HepG2 (cell line): ENCODE measurements around the gene BICDL2. TPM values are rescaled to one million over a fixed set of nuclear protein-coding genes. Genes with fewer than 3 reads are reported as not detected.

Experiments
- ATAC-seq: fragments of 200-7000 bp; cut with Tn5 transposase; 3 replicates; pipeline ENCODE4 v1.9.1; 2020; ENCODE audit warnings: mild to moderate bottlenecking, moderate library complexity
- BruUV-seq: library from RNA; stranded (reverse); fragments of 400-500 nt; replicated peaks from 2 replicates; lab custom pipeline; 2021; lab: Mats Ljungman, UMichigan
- CTCF ChIA-PET: fragments of 300-600 bp; formaldehyde crosslinking; extraction: SDS; loops from one replicate; lab custom pipeline; 2021; ENCODE audit warnings: low total read pairs, inconsistent platforms, low intra/inter-chr PET ratio; lab: Yijun Ruan, JAX
- POLR2A ChIA-PET: fragments of 350-600 bp; sonication (Branson Sonifier 250); formaldehyde crosslinking; loops from one replicate; lab custom pipeline; 2020; ENCODE audit warnings: antibody characterized with exemption, inconsistent platforms; lab: Yijun Ruan, JAX
- DNase-seq: peaks from one replicate; pipeline ENCODE4 v3.0.0-alpha.2; 2015; ENCODE audit warnings: low spot score
- FAIRE-seq: peaks from 3 replicates; lab custom pipeline; 2011; peaks lifted over from hg19 to GRCh38; lab: Jason Lieb, UNC
- H2AFZ ChIP-seq: one replicate; pipeline ENCODE4 v1.6.1; 2011; ENCODE audit warnings: low read length, inconsistent platforms
- H3K27ac ChIP-seq: fragments of 300-600 bp; 3 replicates; pipeline ENCODE4 v1.8.0; 2011; ENCODE audit warnings: mixed run types, mild to moderate bottlenecking, mixed read lengths, low read length, inconsistent platforms; ENCODE audit not compliant: insufficient read depth; ENCODE audit errors: extremely low read length
- H3K27me3 ChIP-seq, 2 experiments: fragments of 200-600 bp in 1 of 2; 2 replicates in 1 of 2; 3 replicates in 1 of 2; pipeline versions ENCODE4 v1.6.0 to v1.8.0; 2011; ENCODE audit warnings: low read length in 2 of 2, mild to moderate bottlenecking in 2 of 2, moderate library complexity in 2 of 2, inconsistent platforms in 1 of 2; ENCODE audit not compliant: insufficient read depth in 2 of 2, control insufficient read depth in 1 of 2
- H3K36me3 ChIP-seq, 2 experiments: fragments of 200-600 bp in 1 of 2; replicated peaks in 1 of 2; 2 replicates in 1 of 2; 3 replicates in 1 of 2; pipeline versions ENCODE4 v1.5.1 to v1.8.0; 2011; ENCODE audit warnings: low read length in 2 of 2, inconsistent platforms in 1 of 2; ENCODE audit not compliant: insufficient read depth in 2 of 2, control insufficient read depth in 1 of 2
- H3K4me1 ChIP-seq: 2 replicates; pipeline ENCODE4 v1.5.1; 2012; ENCODE audit warnings: low read length, inconsistent platforms; ENCODE audit not compliant: insufficient read depth
- H3K4me2 ChIP-seq: 2 replicates; pipeline ENCODE4 v1.6.0; 2011; ENCODE audit warnings: low read depth, low read length, inconsistent platforms
- H3K4me3 ChIP-seq, 3 experiments: fragments of 200-600 bp in 1 of 3; sonication (generic), shearing (Covaris generic) in 1 of 3; replicated peaks in 1 of 3; 2 replicates each; pipeline ENCODE4 v1.5.1; 2011 to 2016; ENCODE audit warnings: low read length in 3 of 3, inconsistent platforms in 2 of 3, low read depth in 2 of 3, mild to moderate bottlenecking in 2 of 3, control low read depth in 1 of 3, mixed read lengths in 1 of 3; ENCODE audit not compliant: insufficient read depth in 1 of 3
- H3K79me2 ChIP-seq: one replicate; pipeline ENCODE4 v1.6.1; 2011; ENCODE audit warnings: low read length, inconsistent platforms; ENCODE audit not compliant: insufficient read depth
- H3K9ac ChIP-seq: 2 replicates; pipeline ENCODE4 v1.6.0; 2011; ENCODE audit warnings: mild to moderate bottlenecking, low read depth, low read length, inconsistent platforms; ENCODE audit not compliant: insufficient read depth
- H3K9me3 ChIP-seq: 2 replicates; pipeline ENCODE4 v1.5.1; 2012; ENCODE audit warnings: mild to moderate bottlenecking, low read length
- H4K20me1 ChIP-seq: 2 replicates; pipeline ENCODE4 v1.6.0; 2011; ENCODE audit warnings: inconsistent platforms, mild to moderate bottlenecking, low read length, moderate library complexity; ENCODE audit not compliant: insufficient read depth
- AHR ChIP-seq: IDR thresholded peaks from 2 replicates; pipeline ENCODE4 v1.6.1; 2018; ENCODE audit warnings: missing genetic modification reagents, missing compliant biosample characterization
- KMT2B ChIP-seq: IDR thresholded peaks from 2 replicates; pipeline ENCODE4 v1.6.1; 2016; ENCODE audit warnings: missing genetic modification reagents, missing compliant biosample characterization
- SALL2 ChIP-seq: sonication (generic); formaldehyde crosslinking; IDR thresholded peaks from 2 replicates; pipeline ENCODE4 v1.8.1; 2023; ENCODE audit warnings: mild to moderate bottlenecking, missing genetic modification reagents, inconsistent platforms
- SIX4 ChIP-seq: sonication (generic); formaldehyde crosslinking; IDR thresholded peaks from 2 replicates; pipeline ENCODE4 v1.4.0; 2020; ENCODE audit warnings: missing genetic modification reagents
- TCF7 ChIP-seq: sonication (generic); IDR thresholded peaks from 2 replicates; pipeline ENCODE4 v1.6.1; 2016; ENCODE audit warnings: antibody characterized with exemption, low read depth
- ZNF572 ChIP-seq: sonication (generic); formaldehyde crosslinking; IDR thresholded peaks from 2 replicates; pipeline ENCODE4 v1.5.1; 2020; ENCODE audit warnings: mild to moderate bottlenecking, missing genetic modification reagents
- ZNF780A ChIP-seq: sonication (generic); formaldehyde crosslinking; IDR thresholded peaks from 2 replicates; pipeline ENCODE4 v1.8.0; 2022; ENCODE audit warnings: mild to moderate bottlenecking, missing genetic modification reagents, moderate library complexity
- WGBS: methylation state at CpG from one replicate; pipeline ENCODE4 v1.1.6; 2017; ENCODE audit warnings: low lambda C conversion rate; 5-methylcytosine and 5-hydroxymethylcytosine counted together
- in situ Hi-C: cut with HindIII; loops from 2 replicates; pipeline ENCODE4 v1.10.0; 2017; ENCODE audit warnings: low pct_unique_long_range_greater_than_20kb; ENCODE audit not compliant: extremely low pct_ligation_motif_present
- intact Hi-C: fragments of 100-400 bp; cut with micrococcal nuclease; formaldehyde crosslinking; loops from one replicate; pipeline ENCODE4 v1.10.0; 2022; ENCODE audit not compliant: unreplicated experiment
- polyA plus RNA-seq, 8 experiments: library from polyadenylated mRNA; depleted of rRNA in 3 of 8; stranded (reverse) in 7 of 8; unstranded in 1 of 8; fragments of >200 nt; fragmentation: Illumina TruSeq in 4 of 8; extraction: Trizol in 4 of 8; gene quantifications; 2 replicates each; pipeline versions ENCODE4 v1.2.1 to v1.2.3, GENCODE V29; 2011 to 2016; ENCODE audit warnings: low read depth in 4 of 8, missing spikeins in 1 of 8, mixed read lengths in 1 of 8; ENCODE audit not compliant: insufficient read depth in 1 of 8
- total RNA-seq, 5 experiments: library from RNA; depleted of rRNA; stranded (reverse); fragments of >200 nt; fragmentation: Illumina TruSeq; extraction: Trizol; gene quantifications; 2 replicates each; pipeline ENCODE4 v1.2.3, GENCODE V29; 2016; ENCODE audit warnings: low read depth in 1 of 5
- TF ChIP-seq, protein P1 (sequence below): sonication (generic); formaldehyde crosslinking; IDR thresholded peaks from 2 replicates; pipeline ENCODE4 v1.4.0; 2020; ENCODE audit warnings: mild to moderate bottlenecking, missing genetic modification reagents
- TF ChIP-seq, protein P2 (sequence below): sonication (generic); formaldehyde crosslinking; IDR thresholded peaks from 2 replicates; pipeline ENCODE4 v1.5.0; 2020; ENCODE audit warnings: missing genetic modification reagents, mild to moderate bottlenecking, borderline replicate concordance
- TF ChIP-seq, protein P3 (sequence below): sonication (generic); formaldehyde crosslinking; IDR thresholded peaks from 2 replicates; pipeline ENCODE4 v1.5.0; 2020; ENCODE audit warnings: mild to moderate bottlenecking, missing genetic modification reagents, borderline replicate concordance
- TF ChIP-seq, protein P4 (sequence below): sonication (generic); formaldehyde crosslinking; IDR thresholded peaks from 2 replicates; pipeline ENCODE4 v1.4.0; 2020; ENCODE audit warnings: missing genetic modification reagents
- TF ChIP-seq, protein P5 (sequence below): IDR thresholded peaks from 2 replicates; pipeline ENCODE4 v1.6.1; 2016; ENCODE audit warnings: mild to moderate bottlenecking, missing biosample characterization, missing genetic modification reagents

BICDL2 gene
- total and polyA plus RNA-seq, 2 of the 13 experiments (the other 11 are each of a cell fraction or from before 2014, with no cell fraction given) = 0.12 TPM; not detected in 1

DNA sequence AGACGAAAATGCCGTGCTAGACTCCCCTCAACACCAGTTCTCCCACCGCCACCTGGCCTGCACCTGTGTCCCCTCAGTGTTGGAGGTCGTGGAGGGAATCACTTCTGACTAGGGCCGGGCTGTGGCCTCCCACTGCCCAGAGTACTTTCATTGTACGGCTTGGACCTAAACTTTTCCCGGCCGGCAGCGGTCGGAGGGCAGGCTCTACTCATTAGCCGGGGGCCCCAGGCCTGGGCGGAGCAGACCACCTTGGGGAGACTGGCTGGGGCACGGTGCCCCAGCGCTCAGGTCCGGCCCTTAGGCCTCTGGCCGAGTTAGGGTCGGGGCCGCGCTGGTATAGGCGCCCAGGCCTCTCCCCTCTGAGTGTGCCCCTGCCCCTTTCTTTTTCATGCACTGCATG lies 19.4 kb downstream of the BICDL2 start:
- H3K27ac ChIP-seq = no peak overlapping the region
- H3K4me2 ChIP-seq = peak overlapping the region; percentile 74
- no peak for TF ChIP-seq TCF7
- TF ChIP-seq, protein P1, sequence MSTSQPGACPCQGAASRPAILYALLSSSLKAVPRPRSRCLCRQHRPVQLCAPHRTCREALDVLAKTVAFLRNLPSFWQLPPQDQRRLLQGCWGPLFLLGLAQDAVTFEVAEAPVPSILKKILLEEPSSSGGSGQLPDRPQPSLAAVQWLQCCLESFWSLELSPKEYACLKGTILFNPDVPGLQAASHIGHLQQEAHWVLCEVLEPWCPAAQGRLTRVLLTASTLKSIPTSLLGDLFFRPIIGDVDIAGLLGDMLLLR = no peak
- no peak for TF ChIP-seq ZNF780A (CRISPR knock-in tag)
- no peak for TF ChIP-seq SIX4 (CRISPR knock-in tag)
- TF ChIP-seq, protein P2, sequence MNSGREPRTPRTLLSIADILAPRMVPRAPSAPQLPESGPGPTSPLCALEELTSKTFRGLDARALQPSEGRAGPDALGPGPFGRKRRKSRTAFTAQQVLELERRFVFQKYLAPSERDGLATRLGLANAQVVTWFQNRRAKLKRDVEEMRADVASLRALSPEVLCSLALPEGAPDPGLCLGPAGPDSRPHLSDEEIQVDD (CRISPR knock-in tag) = no peak
- no peak for TF ChIP-seq SALL2 (CRISPR knock-in tag)
- TF ChIP-seq KMT2B = no peak
- TF ChIP-seq, protein P3, sequence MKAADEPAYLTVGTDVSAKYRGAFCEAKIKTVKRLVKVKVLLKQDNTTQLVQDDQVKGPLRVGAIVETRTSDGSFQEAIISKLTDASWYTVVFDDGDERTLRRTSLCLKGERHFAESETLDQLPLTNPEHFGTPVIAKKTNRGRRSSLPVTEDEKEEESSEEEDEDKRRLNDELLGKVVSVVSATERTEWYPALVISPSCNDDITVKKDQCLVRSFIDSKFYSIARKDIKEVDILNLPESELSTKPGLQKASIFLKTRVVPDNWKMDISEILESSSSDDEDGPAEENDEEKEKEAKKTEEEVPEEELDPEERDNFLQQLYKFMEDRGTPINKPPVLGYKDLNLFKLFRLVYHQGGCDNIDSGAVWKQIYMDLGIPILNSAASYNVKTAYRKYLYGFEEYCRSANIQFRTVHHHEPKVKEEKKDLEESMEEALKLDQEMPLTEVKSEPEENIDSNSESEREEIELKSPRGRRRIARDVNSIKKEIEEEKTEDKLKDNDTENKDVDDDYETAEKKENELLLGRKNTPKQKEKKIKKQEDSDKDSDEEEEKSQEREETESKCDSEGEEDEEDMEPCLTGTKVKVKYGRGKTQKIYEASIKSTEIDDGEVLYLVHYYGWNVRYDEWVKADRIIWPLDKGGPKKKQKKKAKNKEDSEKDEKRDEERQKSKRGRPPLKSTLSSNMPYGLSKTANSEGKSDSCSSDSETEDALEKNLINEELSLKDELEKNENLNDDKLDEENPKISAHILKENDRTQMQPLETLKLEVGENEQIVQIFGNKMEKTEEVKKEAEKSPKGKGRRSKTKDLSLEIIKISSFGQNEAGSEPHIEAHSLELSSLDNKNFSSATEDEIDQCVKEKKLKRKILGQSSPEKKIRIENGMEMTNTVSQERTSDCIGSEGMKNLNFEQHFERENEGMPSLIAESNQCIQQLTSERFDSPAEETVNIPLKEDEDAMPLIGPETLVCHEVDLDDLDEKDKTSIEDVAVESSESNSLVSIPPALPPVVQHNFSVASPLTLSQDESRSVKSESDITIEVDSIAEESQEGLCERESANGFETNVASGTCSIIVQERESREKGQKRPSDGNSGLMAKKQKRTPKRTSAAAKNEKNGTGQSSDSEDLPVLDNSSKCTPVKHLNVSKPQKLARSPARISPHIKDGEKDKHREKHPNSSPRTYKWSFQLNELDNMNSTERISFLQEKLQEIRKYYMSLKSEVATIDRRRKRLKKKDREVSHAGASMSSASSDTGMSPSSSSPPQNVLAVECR (CRISPR knock-in tag) = 0 out of 2 replicates have a peak, but pooled peaks have one; percentile 3
- TF ChIP-seq, protein P4, sequence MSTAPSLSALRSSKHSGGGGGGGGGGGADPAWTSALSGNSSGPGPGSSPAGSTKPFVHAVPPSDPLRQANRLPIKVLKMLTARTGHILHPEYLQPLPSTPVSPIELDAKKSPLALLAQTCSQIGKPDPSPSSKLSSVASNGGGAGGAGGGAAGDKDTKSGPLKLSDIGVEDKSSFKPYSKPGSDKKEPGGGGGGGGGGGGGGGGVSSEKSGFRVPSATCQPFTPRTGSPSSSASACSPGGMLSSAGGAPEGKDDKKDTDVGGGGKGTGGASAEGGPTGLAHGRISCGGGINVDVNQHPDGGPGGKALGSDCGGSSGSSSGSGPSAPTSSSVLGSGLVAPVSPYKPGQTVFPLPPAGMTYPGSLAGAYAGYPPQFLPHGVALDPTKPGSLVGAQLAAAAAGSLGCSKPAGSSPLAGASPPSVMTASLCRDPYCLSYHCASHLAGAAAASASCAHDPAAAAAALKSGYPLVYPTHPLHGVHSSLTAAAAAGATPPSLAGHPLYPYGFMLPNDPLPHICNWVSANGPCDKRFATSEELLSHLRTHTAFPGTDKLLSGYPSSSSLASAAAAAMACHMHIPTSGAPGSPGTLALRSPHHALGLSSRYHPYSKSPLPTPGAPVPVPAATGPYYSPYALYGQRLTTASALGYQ (CRISPR knock-in tag) = no peak
- TF ChIP-seq ZNF572 = no peak
- TF ChIP-seq AHR (CRISPR knock-in tag) = no peak
- TF ChIP-seq, protein P5, sequence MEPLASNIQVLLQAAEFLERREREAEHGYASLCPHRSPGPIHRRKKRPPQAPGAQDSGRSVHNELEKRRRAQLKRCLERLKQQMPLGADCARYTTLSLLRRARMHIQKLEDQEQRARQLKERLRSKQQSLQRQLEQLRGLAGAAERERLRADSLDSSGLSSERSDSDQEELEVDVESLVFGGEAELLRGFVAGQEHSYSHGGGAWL (CRISPR knock-in tag) = no peak; the same call in 1 of the 2 replicates

More for the DNA sequence above, 19.4 kb downstream of the BICDL2 start:
- Histone ChIP-seq H3K27me3 (peaks cover 4 to 12% of the 10 kb centered on the region in 2 experiments; a peak in 4 of 5 replicates), H4K20me1 (peaks cover 12% of the 10 kb centered on the region; the same call in 1 of the 2 replicates), H3K79me2 (peaks cover under 1% of the 10 kb centered on the region), H3K4me3 (peak overlapping the region; percentile 36 to 57 (median 45); a peak in 5 of 6 replicates), H2AFZ (no peak overlapping the region), H3K9ac (peak overlapping the region; percentile 26), H3K4me1 (peaks cover 85% of the 10 kb centered on the region), H3K36me3 (no peaks in the 10 kb centered on the region; a peak in 1 of 5 replicates), H3K9me3 (no peaks in the 10 kb centered on the region)
- no TSS peak for BruUV-seq
- WGBS = 41% methylated on average over 5 of the region's 20 CpGs
- intact Hi-C loops (no loop called here), in situ Hi-C loops (no loop called here)
- ATAC-seq = no peak
- ChIA-PET POLR2A (interaction anchor here (18.8 kb wide), 1 partner anchor 8 kb away, joined by 750 read pairs; the partner anchor contains the start of gene CLDN9), CTCF (interaction anchor here (0.6 to 0.9 kb wide), 2 partner anchors 11 to 141 kb away, joined by 3 read pairs; no protein-coding TSS in a partner anchor)
- FAIRE-seq = no peak
- no peak for DNase-seq
